ENCODE measurements around the gene ANKRD34C. TPM values are rescaled to one million over a fixed set of nuclear protein-coding genes. Genes with fewer than 3 reads are reported as not detected.

ANKRD34C gene
- polyA plus RNA-seq, 1 donor from 2014 or later, result not detected

- H3K9me2 ChIP-seq (ENCODE audit: insufficient read depth, low read length), result no peaks in the 10 kb centered on the region
- H3K9ac ChIP-seq (ENCODE audit: low read length), result no peak overlapping the region
- no peaks in the 10 kb centered on the region for H3K9me3 ChIP-seq (ENCODE audit: low read length)
- H2AFZ ChIP-seq (ENCODE audit: low read depth, low read length), result no peak overlapping the region
- peaks cover 13% of the 10 kb centered on the region for H3K36me3 ChIP-seq (ENCODE audit: insufficient read depth, low read length)
- no peak overlapping the region for H3K4me2 ChIP-seq (ENCODE audit: low read length)
- peaks cover 2% of the 10 kb centered on the region for H3K79me2 ChIP-seq (replicated peaks; ENCODE audit: insufficient read depth, low read length)
- H3K27ac ChIP-seq (ENCODE audit: low read length), result no peak overlapping the region
- H4K20me1 ChIP-seq (ENCODE audit: insufficient read depth), result no peaks in the 10 kb centered on the region
- H3F3A ChIP-seq (ENCODE audit: insufficient read depth, low read length, poor library complexity, severe bottlenecking), result no peaks in the 10 kb centered on the region
- no peak for TF ChIP-seq POLR2AphosphoS5 (IDR thresholded peaks at IDR 0.05)
- TF ChIP-seq RAD21 (conservative IDR thresholded peaks at IDR 0.05), result no peak
- TF ChIP-seq SMC3 (conservative IDR thresholded peaks at IDR 0.05; ENCODE audit: poor library complexity), result no peak
- TF ChIP-seq TAF1 (IDR thresholded peaks at IDR 0.05; ENCODE audit: low read depth), result no peak
- no peak for TF ChIP-seq MXI1 (conservative IDR thresholded peaks at IDR 0.05; ENCODE audit: poor library complexity, severe bottlenecking)
- TF ChIP-seq REST (IDR thresholded peaks at IDR 0.05; ENCODE audit: borderline replicate concordance), result no peak
- TF ChIP-seq EZH2 (IDR thresholded peaks at IDR 0.05; ENCODE audit: borderline replicate concordance, insufficient read depth, low read length, poor library complexity, severe bottlenecking), result no peak
- TF ChIP-seq CTCF (IDR thresholded peaks at IDR 0.05; ENCODE audit: poor library complexity, severe bottlenecking), result no peak
- TF ChIP-seq EP300 (conservative IDR thresholded peaks at IDR 0.05; ENCODE audit: poor library complexity, severe bottlenecking), result no peak
- no peak overlapping the region for H3K4me3 ChIP-seq (ENCODE audit: low read length)
- peaks cover 6% of the 10 kb centered on the region for H3K27me3 ChIP-seq (ENCODE audit: insufficient read depth, low read depth, low read length)
Measured at GRCh38 chr15:79314186-79314585, 31.7 kb downstream of the ANKRD34C start.

GRCh38 chr15:79314811-79315210 is 32.3 kb downstream of the ANKRD34C start:
- Histone ChIP-seq H3K27ac (ENCODE audit: low read length) (no peak overlapping the region), H3K4me3 (ENCODE audit: low read length) (no peak overlapping the region), H3K79me2 (replicated peaks; ENCODE audit: insufficient read depth, low read length) (peaks cover 2% of the 10 kb centered on the region), H4K20me1 (ENCODE audit: insufficient read depth) (no peaks in the 10 kb centered on the region), H3K9me2 (ENCODE audit: insufficient read depth, low read length) (no peaks in the 10 kb centered on the region), H3K9me3 (ENCODE audit: low read length) (no peaks in the 10 kb centered on the region), H3F3A (ENCODE audit: insufficient read depth, low read length, poor library complexity, severe bottlenecking) (no peaks in the 10 kb centered on the region), H2AFZ (ENCODE audit: low read depth, low read length) (no peak overlapping the region), H3K9ac (ENCODE audit: low read length) (no peak overlapping the region), H3K27me3 (ENCODE audit: insufficient read depth, low read depth, low read length) (no peaks in the 10 kb centered on the region), H3K36me3 (ENCODE audit: insufficient read depth, low read length) (peaks cover 17% of the 10 kb centered on the region), H3K4me2 (ENCODE audit: low read length) (no peak overlapping the region)
- TF ChIP-seq EZH2 (IDR thresholded peaks at IDR 0.05; ENCODE audit: borderline replicate concordance, insufficient read depth, low read length, poor library complexity, severe bottlenecking) (no peak), POLR2AphosphoS5 (IDR thresholded peaks at IDR 0.05) (no peak)

Measured in neural cell (in vitro differentiated cells).